GM20000 (cell line): ENCODE data around the gene TBC1D14.
"Not testable (repeated sequence)": the region's sequence is repeated elsewhere in the genome, so short reads cannot be mapped to it uniquely, and the experiment has no call there.

Source experiments
- DNase-seq: peaks from one replicate; pipeline ENCODE4 v3.0.0; 2012; ENCODE audit warnings: low spot score
- CTCF ChIP-seq: IDR thresholded peaks from 2 replicates; pipeline ENCODE4 v1.5.1; 2012; ENCODE audit warnings: mild to moderate bottlenecking, control low read depth; ENCODE audit errors: extremely low read depth, missing control alignments

TBC1D14 gene

GRCh38 chr4:7077371-7077770, 167.7 kb downstream of the TBC1D14 start:
- DNase-seq, result no peak
- no peak for TF ChIP-seq CTCF

- no peak for TF ChIP-seq CTCF
- DNase-seq, result no peak
Observed at GRCh38 chr4:7078025-7078424, 168.4 kb downstream of the TBC1D14 start.

- DNase-seq, result not testable (repeated sequence)
Observed at GRCh38 chr4:7079483-7079882, 169.9 kb downstream of the TBC1D14 start.

GRCh38 chr4:7079909-7080308, 170.3 kb downstream of the TBC1D14 start:
- DNase-seq, result not testable (repeated sequence)
